H9 (cell line): ENCODE data around the gene PGM1. TPM values are rescaled to one million over a fixed set of nuclear protein-coding genes. Genes with fewer than 3 reads are reported as not detected.

Source experiments
- DNase-seq: peaks from one replicate; pipeline ENCODE4 v3.0.0-alpha.2; 2017
- H2AFZ ChIP-seq: one replicate; pipeline ENCODE4 v1.6.1; 2013; ENCODE audit warnings: mild to moderate bottlenecking, low read length, control low read depth, moderate library complexity
- H2AK5ac ChIP-seq: 2 replicates; pipeline ENCODE4 v1.6.1; 2013; ENCODE audit warnings: low read length, control low read depth, mixed read lengths; ENCODE audit not compliant: insufficient read length
- H2BK120ac ChIP-seq: one replicate; pipeline ENCODE4 v1.6.1; 2013; ENCODE audit warnings: low read depth, mild to moderate bottlenecking, low read length, control low read depth, inconsistent platforms; ENCODE audit not compliant: poor library complexity, severe bottlenecking
- H2BK12ac ChIP-seq: 2 replicates; pipeline ENCODE4 v1.6.1; 2013; ENCODE audit warnings: low read length, control low read depth, mixed read lengths, low read depth; ENCODE audit not compliant: insufficient read length
- H2BK15ac ChIP-seq: 2 replicates; pipeline ENCODE4 v1.6.1; 2013; ENCODE audit warnings: low read depth, low read length, control low read depth
- H2BK20ac ChIP-seq: one replicate; pipeline ENCODE4 v1.6.1; 2013; ENCODE audit warnings: low read depth, mild to moderate bottlenecking, low read length, control low read depth, inconsistent platforms; ENCODE audit not compliant: poor library complexity, severe bottlenecking
- H2BK5ac ChIP-seq: 2 replicates; pipeline ENCODE4 v1.6.1; 2013; ENCODE audit warnings: low read length, control low read depth, mixed read lengths; ENCODE audit not compliant: insufficient read length
- H3K14ac ChIP-seq: 2 replicates; pipeline ENCODE4 v1.6.1; 2013; ENCODE audit warnings: low read length, control low read depth; ENCODE audit not compliant: insufficient read depth
- H3K18ac ChIP-seq: 2 replicates; pipeline ENCODE4 v1.6.1; 2013; ENCODE audit warnings: low read depth, mild to moderate bottlenecking, mixed read lengths, low read length, control low read depth; ENCODE audit not compliant: insufficient read length
- H3K23ac ChIP-seq: 2 replicates; pipeline ENCODE4 v1.6.1; 2013; ENCODE audit warnings: low read length, control low read depth, mixed read lengths, low read depth; ENCODE audit not compliant: insufficient read length
- H3K23me2 ChIP-seq: 2 replicates; pipeline ENCODE4 v1.6.1; 2013; ENCODE audit warnings: low read depth, mild to moderate bottlenecking, mixed read lengths, low read length, control low read depth; ENCODE audit not compliant: insufficient read length, poor library complexity, severe bottlenecking
- H3K27ac ChIP-seq: 2 replicates; pipeline ENCODE4 v1.5.1; 2013; ENCODE audit warnings: low read length, control low read depth, mixed read lengths, low read depth; ENCODE audit not compliant: insufficient read length
- H3K27me3 ChIP-seq: 2 replicates; pipeline ENCODE4 v1.6.1; 2013; ENCODE audit warnings: low read length, control low read depth, inconsistent platforms; ENCODE audit not compliant: insufficient read depth
- H3K4ac ChIP-seq: 2 replicates; pipeline ENCODE4 v1.6.1; 2013; ENCODE audit warnings: low read depth, mild to moderate bottlenecking, control low read depth, inconsistent platforms, low read length, moderate library complexity
- H3K4me1 ChIP-seq: 2 replicates; pipeline ENCODE4 v1.6.1; 2013; ENCODE audit warnings: low read length, control low read depth, inconsistent platforms; ENCODE audit not compliant: insufficient read depth
- H3K4me2 ChIP-seq: 2 replicates; pipeline ENCODE4 v1.6.1; 2013; ENCODE audit warnings: low read length, control low read depth, mixed read lengths; ENCODE audit not compliant: insufficient read length, insufficient read depth
- H3K56ac ChIP-seq: 2 replicates; pipeline ENCODE4 v1.6.1; 2013; ENCODE audit warnings: low read depth, mild to moderate bottlenecking, mixed read lengths, low read length, control low read depth; ENCODE audit not compliant: insufficient read length
- H3K79me1 ChIP-seq: 2 replicates; pipeline ENCODE4 v1.6.1; 2013; ENCODE audit warnings: low read depth, mild to moderate bottlenecking, moderate library complexity, low read length, control low read depth, inconsistent platforms; ENCODE audit not compliant: insufficient read depth, poor library complexity, severe bottlenecking
- H3K79me2 ChIP-seq: 2 replicates; pipeline ENCODE4 v1.6.1; 2013; ENCODE audit warnings: low read length, control low read depth, inconsistent platforms; ENCODE audit not compliant: insufficient read depth
- H3K9ac ChIP-seq: 2 replicates; pipeline ENCODE4 v1.6.1; 2013; ENCODE audit warnings: low read length, control low read depth, mixed read lengths; ENCODE audit not compliant: insufficient read length; ENCODE audit errors: extremely low read depth
- H3K9me3 ChIP-seq: one replicate; pipeline ENCODE4 v1.6.1; 2013; ENCODE audit warnings: low read depth, low read length, inconsistent platforms; ENCODE audit not compliant: control insufficient read depth
- H3T11ph ChIP-seq: one replicate; pipeline ENCODE4 v1.6.1; 2013; ENCODE audit warnings: mild to moderate bottlenecking, low read length, control low read depth, inconsistent platforms
- H4K20me1 ChIP-seq: one replicate; pipeline ENCODE4 v1.6.1; 2013; ENCODE audit not compliant: control insufficient read depth, insufficient read length, insufficient read depth
- H4K5ac ChIP-seq: 2 replicates; pipeline ENCODE4 v1.6.1; 2013; ENCODE audit warnings: low read depth, mild to moderate bottlenecking, mixed read lengths, low read length, control low read depth; ENCODE audit not compliant: insufficient read length
- H4K8ac ChIP-seq: replicated peaks from 2 replicates; pipeline ENCODE4 v1.6.1; 2013; ENCODE audit warnings: low read length, control low read depth, mixed read lengths, low read depth; ENCODE audit not compliant: insufficient read length
- H4K91ac ChIP-seq: 2 replicates; pipeline ENCODE4 v1.6.1; 2013; ENCODE audit warnings: low read depth, mild to moderate bottlenecking, moderate library complexity, mixed read lengths, low read length, control low read depth; ENCODE audit not compliant: insufficient read length
- H3K27ac Mint-ChIP-seq, 3 experiments: 2 replicates in 2 of 3; 3 replicates in 1 of 3; pipeline ENCODE4 v1.8.0; 2020 to 2021; ENCODE audit warnings: mixed read lengths in 3 of 3, mild to moderate bottlenecking in 1 of 3, moderate library complexity in 1 of 3
- H3K27me3 Mint-ChIP-seq: 2 replicates; pipeline ENCODE4 v1.8.0; 2021; ENCODE audit warnings: low read depth, mild to moderate bottlenecking, moderate library complexity, mixed read lengths
- H3K36me3 Mint-ChIP-seq, 3 experiments: 2 replicates in 2 of 3; 3 replicates in 1 of 3; pipeline ENCODE4 v1.8.0; 2020 to 2021; ENCODE audit warnings: low read depth in 3 of 3, mixed read lengths in 3 of 3; ENCODE audit not compliant: insufficient read depth in 1 of 3
- H3K4me1 Mint-ChIP-seq, 2 experiments: 2 replicates each; pipeline ENCODE4 v1.8.0; 2020; ENCODE audit warnings: mixed read lengths in 2 of 2
- H3K4me3 Mint-ChIP-seq, 2 experiments: 2 replicates in 1 of 2; 3 replicates in 1 of 2; pipeline ENCODE4 v1.8.0; 2020 to 2021; ENCODE audit warnings: mild to moderate bottlenecking in 2 of 2, mixed read lengths in 2 of 2, moderate library complexity in 1 of 2
- H3K9me3 Mint-ChIP-seq, 2 experiments: 2 replicates in 1 of 2; 3 replicates in 1 of 2; pipeline ENCODE4 v1.8.0; 2020; ENCODE audit warnings: mild to moderate bottlenecking in 2 of 2, mixed read lengths in 2 of 2, moderate library complexity in 1 of 2
- WGBS: extraction: QIAGEN DNeasy Blood & Tissue Kit; methylation state at CpG from one replicate; pipeline ENCODE4 v1.1.7; 2013; ENCODE audit warnings: missing lambda C conversion rate, low lambda C conversion rate, mixed read lengths; ENCODE audit not compliant: insufficient read length; ENCODE audit errors: extremely low coverage; 5-methylcytosine and 5-hydroxymethylcytosine counted together
- total RNA-seq: library from RNA; stranded (reverse); gene quantifications from 2 replicates; pipeline ENCODE4 v1.2.1, GENCODE V29; 2021
- TF ChIP-seq, protein P1 (sequence below): fragments of 200-600 bp; sonication (generic); conservative IDR thresholded peaks from 3 replicates; pipeline ENCODE4 v1.8.0; 2021; ENCODE audit warnings: antibody characterized with exemption, mild to moderate bottlenecking

Gene PGM1
- total RNA-seq, 1 experiment from 2014 or later, result 56.4 TPM

DNA sequence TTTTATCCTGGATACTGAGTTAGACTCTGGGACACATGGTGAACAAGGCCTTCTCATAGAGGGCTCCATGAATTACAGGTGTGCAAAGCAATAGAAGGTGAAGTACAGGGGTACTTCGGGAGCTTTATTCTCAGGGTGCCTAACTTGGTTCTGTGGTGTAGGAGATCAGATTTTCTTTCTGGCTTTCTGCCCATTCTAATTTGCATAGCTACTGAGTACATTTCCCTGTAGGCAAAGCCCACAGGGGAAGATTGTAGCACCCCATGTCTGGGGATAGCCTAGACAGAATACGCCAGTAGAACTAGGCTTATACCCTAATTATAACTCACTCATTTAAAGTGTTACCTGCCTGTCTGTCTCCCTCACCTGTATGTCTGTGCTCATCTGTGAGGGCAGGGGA, 49.7 kb downstream of the PGM1 start:
- H3K36me3 Mint-ChIP-seq, result peaks cover 0 to 6% (median 4%) of the 10 kb centered on the region in 3 experiments; a peak in 4 of 7 replicates
- H3K56ac ChIP-seq, result no peak overlapping the region
- no peaks in the 10 kb centered on the region for H3K9me3 Mint-ChIP-seq
- H3T11ph ChIP-seq, result no peak overlapping the region
- no peak overlapping the region for H4K91ac ChIP-seq
- H4K5ac ChIP-seq, result no peak overlapping the region
- no peak overlapping the region for H3K23ac ChIP-seq
- H3K79me1 ChIP-seq, result no peaks in the 10 kb centered on the region
- no peak overlapping the region for H3K4ac ChIP-seq
- H3K9ac ChIP-seq, result no peak overlapping the region
- H3K27ac ChIP-seq, result no peak overlapping the region
- no peak overlapping the region for H3K18ac ChIP-seq
- no peak overlapping the region for H3K14ac ChIP-seq
- no peaks in the 10 kb centered on the region for H3K79me2 ChIP-seq
- WGBS, result no CpG with 5 or more reads among the region's 2 CpGs
- H2BK15ac ChIP-seq, result no peak overlapping the region
- no peak overlapping the region for H2AK5ac ChIP-seq
- no peak for DNase-seq
- TF ChIP-seq, protein P1, sequence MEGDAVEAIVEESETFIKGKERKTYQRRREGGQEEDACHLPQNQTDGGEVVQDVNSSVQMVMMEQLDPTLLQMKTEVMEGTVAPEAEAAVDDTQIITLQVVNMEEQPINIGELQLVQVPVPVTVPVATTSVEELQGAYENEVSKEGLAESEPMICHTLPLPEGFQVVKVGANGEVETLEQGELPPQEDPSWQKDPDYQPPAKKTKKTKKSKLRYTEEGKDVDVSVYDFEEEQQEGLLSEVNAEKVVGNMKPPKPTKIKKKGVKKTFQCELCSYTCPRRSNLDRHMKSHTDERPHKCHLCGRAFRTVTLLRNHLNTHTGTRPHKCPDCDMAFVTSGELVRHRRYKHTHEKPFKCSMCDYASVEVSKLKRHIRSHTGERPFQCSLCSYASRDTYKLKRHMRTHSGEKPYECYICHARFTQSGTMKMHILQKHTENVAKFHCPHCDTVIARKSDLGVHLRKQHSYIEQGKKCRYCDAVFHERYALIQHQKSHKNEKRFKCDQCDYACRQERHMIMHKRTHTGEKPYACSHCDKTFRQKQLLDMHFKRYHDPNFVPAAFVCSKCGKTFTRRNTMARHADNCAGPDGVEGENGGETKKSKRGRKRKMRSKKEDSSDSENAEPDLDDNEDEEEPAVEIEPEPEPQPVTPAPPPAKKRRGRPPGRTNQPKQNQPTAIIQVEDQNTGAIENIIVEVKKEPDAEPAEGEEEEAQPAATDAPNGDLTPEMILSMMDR, result no peak
- no peaks in the 10 kb centered on the region for H3K27me3 ChIP-seq
- H2BK20ac ChIP-seq, result no peak overlapping the region
- no peak overlapping the region for H2BK5ac ChIP-seq
- no peak overlapping the region for H2AFZ ChIP-seq
- no peak overlapping the region for H2BK12ac ChIP-seq
- no peaks in the 10 kb centered on the region; the same call in 1 of the 2 replicates for H3K27me3 Mint-ChIP-seq
- H4K8ac ChIP-seq, result no peak overlapping the region
- H4K20me1 ChIP-seq, result no peaks in the 10 kb centered on the region
- H3K4me1 ChIP-seq, result 0 out of 2 replicates have a peak, but pooled peaks cover 2% of the 10 kb centered on the region
- H3K4me2 ChIP-seq, result no peak overlapping the region
- no peaks in the 10 kb centered on the region for H3K23me2 ChIP-seq
- no peak overlapping the region; a peak in 1 of 7 replicates for H3K27ac Mint-ChIP-seq
- H3K9me3 ChIP-seq, result no peaks in the 10 kb centered on the region
- no peak overlapping the region for H3K4me3 Mint-ChIP-seq
- H3K4me1 Mint-ChIP-seq, result 0 out of 4 replicates have a peak, but pooled peaks cover 2 to 3% of the 10 kb centered on the region in 2 experiments
- H2BK120ac ChIP-seq, result no peak overlapping the region
